Measurements from ENCODE around the gene C2CD2.

C2CD2 gene

GRCh38 chr21:41861987-41862386 lies 91.8 kb downstream of the C2CD2 start:
- Histone ChIP-seq H3K9me3 (no peaks in the 10 kb centered on the region), H3K4me1 (peaks cover 0 to 8% (median 4%) of the 10 kb centered on the region in 4 donors), H3K27ac (no peak overlapping the region), H3K36me3 (peaks cover 10 to 29% (median 21%) of the 10 kb centered on the region in 3 donors), H3K27me3 (no peaks in the 10 kb centered on the region), H3K4me3 (no peak overlapping the region)
- intact Hi-C loops (cut with DNase I; ENCODE audit: low total_unique reads), result no loop called here
- TF ChIP-seq CTCF (IDR thresholded peaks at IDR 0.05), result no peak
- DNase-seq, result peak in 1 of 2 donors; percentile 56

- intact Hi-C loops (cut with DNase I; ENCODE audit: low total_unique reads), result no loop called here
- TF ChIP-seq CTCF (IDR thresholded peaks at IDR 0.05), result no peak
- peaks cover 17 to 33% (median 28%) of the 10 kb centered on the region in 3 donors for H3K36me3 ChIP-seq
- H3K9me3 ChIP-seq, result no peaks in the 10 kb centered on the region
- peaks cover 0 to 8% (median 4%) of the 10 kb centered on the region in 4 donors for H3K4me1 ChIP-seq
- no peak overlapping the region for H3K4me3 ChIP-seq
- no peak for DNase-seq
- H3K27ac ChIP-seq, result no peak overlapping the region
- no peaks in the 10 kb centered on the region for H3K27me3 ChIP-seq
These were observed 92.6 kb downstream of the C2CD2 start for GRCh38 chr21:41861255-41861654.

GRCh38 chr21:41859297-41859980 lies 94.4 kb downstream of the C2CD2 start:
- intact Hi-C loops (cut with DNase I; ENCODE audit: low total_unique reads), result no loop called here
- Histone ChIP-seq H3K36me3 (peaks cover 17 to 46% (median 32%) of the 10 kb centered on the region in 3 donors), H3K4me3 (no peak overlapping the region), H3K4me1 (peaks cover 0 to 8% (median 4%) of the 10 kb centered on the region in 4 donors), H3K9me3 (no peaks in the 10 kb centered on the region), H3K27me3 (no peaks in the 10 kb centered on the region), H3K27ac (no peak overlapping the region)
- no peak for TF ChIP-seq CTCF (IDR thresholded peaks at IDR 0.05)
- DNase-seq, result peak in 1 of 2 donors; percentile 40

- peak in 1 of 2 donors; percentile 58 for DNase-seq
- intact Hi-C loops (cut with DNase I; ENCODE audit: low total_unique reads), result no loop called here
- TF ChIP-seq CTCF (IDR thresholded peaks at IDR 0.05), result no peak
- Histone ChIP-seq H3K9me3 (no peaks in the 10 kb centered on the region), H3K27ac (no peak overlapping the region), H3K27me3 (no peaks in the 10 kb centered on the region), H3K4me3 (no peak overlapping the region), H3K36me3 (peaks cover 17 to 53% (median 40%) of the 10 kb centered on the region in 3 donors), H3K4me1 (peaks cover 0 to 8% (median 4%) of the 10 kb centered on the region in 4 donors)
These were observed 95.1 kb downstream of the C2CD2 start for GRCh38 chr21:41858466-41859296.

GRCh38 chr21:41857771-41858300 lies 96.0 kb downstream of the C2CD2 start:
- intact Hi-C loops (cut with DNase I; ENCODE audit: low total_unique reads), result no loop called here
- H3K9me3 ChIP-seq, result no peaks in the 10 kb centered on the region
- no peak overlapping the region for H3K4me3 ChIP-seq
- peaks cover 0 to under 1% (median 0%) of the 10 kb centered on the region in 4 donors for H3K4me1 ChIP-seq
- H3K36me3 ChIP-seq, result peaks cover 17 to 60% (median 45%) of the 10 kb centered on the region in 3 donors
- no peak for TF ChIP-seq CTCF (IDR thresholded peaks at IDR 0.05)
- H3K27ac ChIP-seq, result no peak overlapping the region
- H3K27me3 ChIP-seq, result no peaks in the 10 kb centered on the region
- DNase-seq, result peak in 1 of 2 donors; percentile 49

All from tibial artery (tissue), 4 donors.